Dedifferentiated amniotic fluid mesenchymal stem cell (primary cell): ENCODE data around the gene KRTAP1-4.
"Not testable (repeated sequence)": the region's sequence is repeated elsewhere in the genome, so short reads cannot be mapped to it uniquely, and the experiment has no call there.

Experiments used
- DNase-seq: peaks from one replicate; pipeline ENCODE4 v3.0.0-alpha.2; 2016; ENCODE audit errors: extremely low spot score

KRTAP1-4 gene

GRCh38 chr17:41048441-41048840 is 18.4 kb upstream of the KRTAP1-4 start:
- peak; percentile 71 for DNase-seq

- DNase-seq, result not testable (repeated sequence)
Measured at GRCh38 chr17:41046735-41047465, 16.9 kb upstream of the KRTAP1-4 start, which contains the start of gene KRTAP2-1. Gene KRTAP2-1 (minus strand): TSS chr17:41047316. CDS start chr17:41047267, 49 bp downstream.

GRCh38 chr17:41042953-41043352 is 13.0 kb upstream of the KRTAP1-4 start:
- DNase-seq, result no peak

- DNase-seq, result not testable (repeated sequence)
Measured at GRCh38 chr17:41040783-41041571, 11.0 kb upstream of the KRTAP1-4 start, which contains the start of gene KRTAP1-1. Gene KRTAP1-1 (minus strand): TSS chr17:41041450. CDS start chr17:41041397, 53 bp downstream.

GRCh38 chr17:41037853-41038350 is 7.9 kb upstream of the KRTAP1-4 start:
- no peak for DNase-seq

GRCh38 chr17:41034346-41034935 is 4.4 kb upstream of the KRTAP1-4 start, which contains the start of gene KRTAP1-3:
Gene KRTAP1-3 (minus strand): TSS chr17:41034874. CDS start chr17:41034821, 53 bp downstream.
- DNase-seq, result not testable (repeated sequence)

- DNase-seq, result peak; percentile 83
Measured at GRCh38 chr17:41026715-41027471, 3.1 kb downstream of the KRTAP1-4 start, which contains the start of gene KRTAP1-5. Gene KRTAP1-5 (minus strand): TSS chr17:41027208. CDS start chr17:41027155, 53 bp downstream.

GRCh38 chr17:41024697-41025096 is 5.3 kb downstream of the KRTAP1-4 start:
- DNase-seq, result no peak

- no peak for DNase-seq
Measured at GRCh38 chr17:41020336-41020735, 9.7 kb downstream of the KRTAP1-4 start.

GRCh38 chr17:41019415-41019814 is 10.6 kb downstream of the KRTAP1-4 start:
- DNase-seq, result no peak

- DNase-seq, result no peak
Measured at GRCh38 chr17:41018541-41018940, 11.5 kb downstream of the KRTAP1-4 start.

- no peak for DNase-seq
Measured at GRCh38 chr17:41016578-41017215, 13.3 kb downstream of the KRTAP1-4 start.

GRCh38 chr17:41015454-41015853 is 14.5 kb downstream of the KRTAP1-4 start:
- no peak for DNase-seq

- DNase-seq, result peak; percentile 88
Measured at GRCh38 chr17:41013606-41014005, 16.4 kb downstream of the KRTAP1-4 start.

GRCh38 chr17:41013181-41013580 is 16.8 kb downstream of the KRTAP1-4 start:
- no peak for DNase-seq

GRCh38 chr17:41012326-41013120 is 17.5 kb downstream of the KRTAP1-4 start:
- DNase-seq, result no peak

GRCh38 chr17:41010441-41010840 is 19.6 kb downstream of the KRTAP1-4 start:
- DNase-seq, result no peak

GRCh38 chr17:41009936-41010335 is 20.1 kb downstream of the KRTAP1-4 start:
- DNase-seq, result no peak

- DNase-seq, result no peak
Measured at GRCh38 chr17:41009301-41009760, 20.7 kb downstream of the KRTAP1-4 start.

GRCh38 chr17:41008811-41009210 is 21.2 kb downstream of the KRTAP1-4 start, which contains the start of gene KRTAP3-1:
Gene KRTAP3-1 (minus strand): TSS chr17:41009128. CDS start chr17:41009074, 54 bp downstream.
- DNase-seq, result no peak
